ENCODE measurements around the gene JDP2.

DNA sequence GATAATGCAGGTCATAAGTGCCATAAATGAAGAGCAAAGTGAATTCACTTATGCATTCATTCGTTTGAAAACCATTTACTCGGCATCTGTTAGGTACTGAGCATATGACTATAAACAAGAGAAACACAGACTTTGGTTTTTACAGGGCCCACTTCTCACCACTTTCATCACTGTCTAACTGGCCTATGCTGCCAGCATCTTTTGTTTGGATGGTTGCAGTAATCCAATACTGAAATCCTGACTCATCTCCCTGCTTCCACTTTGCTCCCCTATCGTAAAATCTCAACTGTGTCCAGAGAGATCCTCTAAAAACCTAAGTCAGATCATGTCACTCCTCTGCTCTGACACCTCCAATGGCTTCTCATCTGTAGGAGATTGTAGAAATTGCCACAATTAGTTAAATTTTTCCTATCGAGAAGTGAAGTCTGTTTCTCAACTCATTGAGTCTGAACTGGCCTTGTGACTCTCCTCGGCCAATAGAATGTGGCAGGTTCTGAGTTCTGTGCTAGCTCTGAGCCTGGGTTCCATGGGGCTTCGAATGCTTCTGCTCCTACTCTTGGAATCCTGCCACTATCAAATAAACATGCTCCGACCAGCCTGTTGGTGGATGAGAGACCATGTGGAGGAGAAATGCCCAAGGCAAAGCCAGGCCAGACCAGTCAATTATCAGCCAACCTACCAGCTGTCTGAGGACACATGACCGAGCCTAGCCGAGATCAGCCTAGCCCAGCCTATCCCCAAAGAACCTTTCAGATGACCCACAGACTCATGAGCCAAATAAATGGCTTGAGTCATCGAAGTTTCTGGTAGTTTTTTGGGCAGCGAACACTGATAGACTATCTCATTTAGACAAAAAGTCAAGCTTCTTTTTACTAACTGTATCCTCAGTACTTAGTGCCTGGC is 92.3 kb downstream of the JDP2 start:
- TF ChIP-seq GATA2 (IDR thresholded peaks at IDR 0.05; ENCODE audit: low read depth, low read length): no peak
- TF ChIP-seq GATA3 (IDR thresholded peaks at IDR 0.05; ENCODE audit: low read depth, low read length): no peak
